A549 (cell line): Measurements from ENCODE around the gene FBXW9.

ENCODE experiments used
- CBX2 ChIP-seq: fragments of 200-600 bp; sonication (generic); IDR thresholded peaks from 2 replicates; pipeline ENCODE4 v1.6.1; 2016; ENCODE audit warnings: low read depth, mild to moderate bottlenecking, borderline replicate concordance
- CBX8 ChIP-seq: fragments of 200-600 bp; sonication (generic); IDR thresholded peaks from 2 replicates; pipeline ENCODE4 v1.6.1; 2016
- CEBPB ChIP-seq, 2 experiments: fragments of >200 bp in 1 of 2; sonication (Bioruptor Twin) in 1 of 2; formaldehyde crosslinking in 1 of 2; IDR thresholded peaks; 2 replicates each; pipeline ENCODE4 v1.6.1; 2012 to 2016
- CHD2 ChIP-seq: fragments of 150-350 bp; IDR thresholded peaks from 2 replicates; pipeline ENCODE4 v1.6.1; 2014; ENCODE audit warnings: low read length; ENCODE audit not compliant: partially characterized antibody
- CHD4 ChIP-seq: fragments of 200-600 bp; sonication (generic); IDR thresholded peaks from 2 replicates; pipeline ENCODE4 v1.6.1; 2016; ENCODE audit warnings: antibody characterized with exemption, mild to moderate bottlenecking, borderline replicate concordance
- MAX ChIP-seq: IDR thresholded peaks from 2 replicates; pipeline ENCODE4 v1.6.1; 2012
- POLR2A ChIP-seq: IDR thresholded peaks from 2 replicates; pipeline ENCODE4 v1.6.1; 2012; ENCODE audit warnings: mild to moderate bottlenecking, low read length
- RAD21 ChIP-seq, 2 experiments: fragments of >200 bp in 1 of 2; sonication (Bioruptor Twin) in 1 of 2; formaldehyde crosslinking in 1 of 2; IDR thresholded peaks in 1 of 2; conservative IDR thresholded peaks in 1 of 2; 2 replicates in 1 of 2; 3 replicates in 1 of 2; pipeline ENCODE4 v1.6.1; 2012 to 2018; ENCODE audit warnings: inconsistent platforms in 1 of 2
- SMC3 ChIP-seq: fragments of >200 bp; sonication (Bioruptor Twin); formaldehyde crosslinking; IDR thresholded peaks from 3 replicates; pipeline ENCODE4 v1.6.1; 2018; ENCODE audit warnings: inconsistent platforms
- ZFP36 ChIP-seq: fragments of 450-650 bp; IDR thresholded peaks from 2 replicates; pipeline ENCODE4 v1.6.1; 2014; ENCODE audit warnings: borderline replicate concordance; ENCODE audit not compliant: partially characterized antibody
- ZNF302 ChIP-seq: fragments of 250-450 bp; sonication (Bioruptor Pico); IDR thresholded peaks from 2 replicates; pipeline ENCODE4 v1.9.0; 2021; ENCODE audit warnings: inconsistent platforms, mild to moderate bottlenecking, moderate library complexity
- TF ChIP-seq, protein P1 (sequence below): fragments of >200 bp; sonication (Bioruptor Twin); formaldehyde crosslinking; IDR thresholded peaks from 3 replicates; pipeline ENCODE4 v1.5.1; 2016

DNA sequence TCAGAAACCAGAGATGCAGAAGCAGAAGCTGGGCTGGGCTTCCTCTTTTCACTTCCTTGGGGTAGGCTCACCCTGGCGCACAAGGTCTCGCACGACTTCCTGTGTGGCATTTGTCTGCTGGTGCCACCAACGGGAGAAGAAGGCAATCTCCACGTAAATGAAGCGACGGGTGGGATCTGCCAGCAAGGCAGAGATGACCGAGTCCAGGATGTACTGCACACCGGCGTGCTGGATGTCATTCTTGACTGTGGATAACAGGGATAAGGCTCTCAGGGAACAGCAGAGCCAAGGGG lies 31.2 kb downstream of the FBXW9 start:
- TF ChIP-seq ZFP36: no peak
- no peak for TF ChIP-seq CHD4
- TF ChIP-seq, protein P1, sequence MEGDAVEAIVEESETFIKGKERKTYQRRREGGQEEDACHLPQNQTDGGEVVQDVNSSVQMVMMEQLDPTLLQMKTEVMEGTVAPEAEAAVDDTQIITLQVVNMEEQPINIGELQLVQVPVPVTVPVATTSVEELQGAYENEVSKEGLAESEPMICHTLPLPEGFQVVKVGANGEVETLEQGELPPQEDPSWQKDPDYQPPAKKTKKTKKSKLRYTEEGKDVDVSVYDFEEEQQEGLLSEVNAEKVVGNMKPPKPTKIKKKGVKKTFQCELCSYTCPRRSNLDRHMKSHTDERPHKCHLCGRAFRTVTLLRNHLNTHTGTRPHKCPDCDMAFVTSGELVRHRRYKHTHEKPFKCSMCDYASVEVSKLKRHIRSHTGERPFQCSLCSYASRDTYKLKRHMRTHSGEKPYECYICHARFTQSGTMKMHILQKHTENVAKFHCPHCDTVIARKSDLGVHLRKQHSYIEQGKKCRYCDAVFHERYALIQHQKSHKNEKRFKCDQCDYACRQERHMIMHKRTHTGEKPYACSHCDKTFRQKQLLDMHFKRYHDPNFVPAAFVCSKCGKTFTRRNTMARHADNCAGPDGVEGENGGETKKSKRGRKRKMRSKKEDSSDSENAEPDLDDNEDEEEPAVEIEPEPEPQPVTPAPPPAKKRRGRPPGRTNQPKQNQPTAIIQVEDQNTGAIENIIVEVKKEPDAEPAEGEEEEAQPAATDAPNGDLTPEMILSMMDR: no peak
- TF ChIP-seq CEBPB (IDR thresholded peaks at IDR 0.05): no peak
- TF ChIP-seq POLR2A: no peak
- TF ChIP-seq CBX2: no peak
- no peak for TF ChIP-seq CHD2
- TF ChIP-seq SMC3: no peak
- TF ChIP-seq RAD21 (conservative IDR thresholded peaks at IDR 0.05 in 1 of 2, IDR thresholded peaks at IDR 0.05 in 1 of 2): no peak
- no peak for TF ChIP-seq MAX
- TF ChIP-seq ZNF302 (CRISPR knock-in tag): no peak
- TF ChIP-seq CBX8: no peak
